ENCODE data around the gene AQP7.
"Not testable (repeated sequence)": the region's sequence is repeated elsewhere in the genome, so short reads cannot be mapped to it uniquely, and the experiment has no call there.

The AQP7 gene

GRCh38 chr9:33375841-33376321 lies 26.5 kb downstream of the AQP7 start:
- Histone ChIP-seq H3K4me1 (ENCODE audit: control insufficient read depth, insufficient read depth, low read length) (peaks cover 9% of the 10 kb centered on the region), H3K36me3 (ENCODE audit: control insufficient read depth, insufficient read depth, low read length) (no peaks in the 10 kb centered on the region), H3K4me3 (ENCODE audit: low read length) (no peak overlapping the region), H3K9ac (ENCODE audit: low read length) (no peak overlapping the region), H3K9me3 (ENCODE audit: control insufficient read depth, low read length) (no peaks in the 10 kb centered on the region), H3K27me3 (ENCODE audit: control insufficient read depth, insufficient read depth, low read length) (no peaks in the 10 kb centered on the region)

- no peak overlapping the region for H3K4me3 ChIP-seq (ENCODE audit: low read length)
- no peaks in the 10 kb centered on the region for H3K9me3 ChIP-seq (ENCODE audit: control insufficient read depth, low read length)
- H3K36me3 ChIP-seq (ENCODE audit: control insufficient read depth, insufficient read depth, low read length): no peaks in the 10 kb centered on the region
- H3K9ac ChIP-seq (ENCODE audit: low read length): no peak overlapping the region
- H3K4me1 ChIP-seq (ENCODE audit: control insufficient read depth, insufficient read depth, low read length): peaks cover 9% of the 10 kb centered on the region
- H3K27me3 ChIP-seq (ENCODE audit: control insufficient read depth, insufficient read depth, low read length): no peaks in the 10 kb centered on the region
These were observed 27.0 kb downstream of the AQP7 start for GRCh38 chr9:33375238-33375840.

- Histone ChIP-seq H3K27me3 (ENCODE audit: control insufficient read depth, insufficient read depth, low read length) (no peaks in the 10 kb centered on the region), H3K9me3 (ENCODE audit: control insufficient read depth, low read length) (no peaks in the 10 kb centered on the region), H3K36me3 (ENCODE audit: control insufficient read depth, insufficient read depth, low read length) (no peaks in the 10 kb centered on the region), H3K9ac (ENCODE audit: low read length) (no peak overlapping the region), H3K4me3 (ENCODE audit: low read length) (no peak overlapping the region), H3K4me1 (ENCODE audit: control insufficient read depth, insufficient read depth, low read length) (peaks cover 9% of the 10 kb centered on the region)
These were observed 27.6 kb downstream of the AQP7 start for GRCh38 chr9:33374634-33375237.

- Histone ChIP-seq H3K9ac (ENCODE audit: low read length) (no peak overlapping the region), H3K9me3 (ENCODE audit: control insufficient read depth, low read length) (no peaks in the 10 kb centered on the region), H3K27me3 (ENCODE audit: control insufficient read depth, insufficient read depth, low read length) (no peaks in the 10 kb centered on the region), H3K4me1 (ENCODE audit: control insufficient read depth, insufficient read depth, low read length) (peaks cover 9% of the 10 kb centered on the region), H3K4me3 (ENCODE audit: low read length) (no peak overlapping the region), H3K36me3 (ENCODE audit: control insufficient read depth, insufficient read depth, low read length) (no peaks in the 10 kb centered on the region)
These were observed 28.2 kb downstream of the AQP7 start for GRCh38 chr9:33374190-33374589.

- peaks cover 9% of the 10 kb centered on the region for H3K4me1 ChIP-seq (ENCODE audit: control insufficient read depth, insufficient read depth, low read length)
- no peaks in the 10 kb centered on the region for H3K36me3 ChIP-seq (ENCODE audit: control insufficient read depth, insufficient read depth, low read length)
- H3K27me3 ChIP-seq (ENCODE audit: control insufficient read depth, insufficient read depth, low read length): no peaks in the 10 kb centered on the region
- no peak overlapping the region for H3K4me3 ChIP-seq (ENCODE audit: low read length)
- H3K9me3 ChIP-seq (ENCODE audit: control insufficient read depth, low read length): no peaks in the 10 kb centered on the region
- no peak overlapping the region for H3K9ac ChIP-seq (ENCODE audit: low read length)
These were observed 29.5 kb downstream of the AQP7 start for GRCh38 chr9:33372900-33373299.

- no peaks in the 10 kb centered on the region for H3K9me3 ChIP-seq (ENCODE audit: control insufficient read depth, low read length)
- H3K27me3 ChIP-seq (ENCODE audit: control insufficient read depth, insufficient read depth, low read length): no peaks in the 10 kb centered on the region
- H3K9ac ChIP-seq (ENCODE audit: low read length): no peak overlapping the region
- H3K4me1 ChIP-seq (ENCODE audit: control insufficient read depth, insufficient read depth, low read length): no peaks in the 10 kb centered on the region
- no peak overlapping the region for H3K4me3 ChIP-seq (ENCODE audit: low read length)
- H3K36me3 ChIP-seq (ENCODE audit: control insufficient read depth, insufficient read depth, low read length): no peaks in the 10 kb centered on the region
These were observed 35.3 kb downstream of the AQP7 start for GRCh38 chr9:33366979-33367480.

GRCh38 chr9:33364814-33365213 lies 37.6 kb downstream of the AQP7 start:
- not testable (repeated sequence) for H3K4me3 ChIP-seq (ENCODE audit: low read length); H3K9ac ChIP-seq (ENCODE audit: low read length); H3K36me3 ChIP-seq (ENCODE audit: control insufficient read depth, insufficient read depth, low read length); H3K27me3 ChIP-seq (ENCODE audit: control insufficient read depth, insufficient read depth, low read length); H3K9me3 ChIP-seq (ENCODE audit: control insufficient read depth, low read length); H3K4me1 ChIP-seq (ENCODE audit: control insufficient read depth, insufficient read depth, low read length)

- Histone ChIP-seq H3K9me3 (ENCODE audit: control insufficient read depth, low read length) (no peaks in the 10 kb centered on the region), H3K4me3 (ENCODE audit: low read length) (no peak overlapping the region), H3K4me1 (ENCODE audit: control insufficient read depth, insufficient read depth, low read length) (no peaks in the 10 kb centered on the region), H3K36me3 (ENCODE audit: control insufficient read depth, insufficient read depth, low read length) (no peaks in the 10 kb centered on the region), H3K27me3 (ENCODE audit: control insufficient read depth, insufficient read depth, low read length) (no peaks in the 10 kb centered on the region), H3K9ac (ENCODE audit: low read length) (no peak overlapping the region)
These were observed 38.2 kb downstream of the AQP7 start for GRCh38 chr9:33364127-33364526.

- H3K9me3 ChIP-seq (ENCODE audit: control insufficient read depth, low read length); H3K36me3 ChIP-seq (ENCODE audit: control insufficient read depth, insufficient read depth, low read length); H3K27me3 ChIP-seq (ENCODE audit: control insufficient read depth, insufficient read depth, low read length); H3K9ac ChIP-seq (ENCODE audit: low read length); H3K4me3 ChIP-seq (ENCODE audit: low read length): not testable (repeated sequence)
- peaks cover 10% of the 10 kb centered on the region for H3K4me1 ChIP-seq (ENCODE audit: control insufficient read depth, insufficient read depth, low read length)
These were observed 43.7 kb downstream of the AQP7 start for GRCh38 chr9:33358641-33359040.

- H3K4me3 ChIP-seq (ENCODE audit: low read length): no peak overlapping the region
- no peak overlapping the region for H3K9ac ChIP-seq (ENCODE audit: low read length)
- H3K36me3 ChIP-seq (ENCODE audit: control insufficient read depth, insufficient read depth, low read length): no peaks in the 10 kb centered on the region
- H3K4me1 ChIP-seq (ENCODE audit: control insufficient read depth, insufficient read depth, low read length): peaks cover 11% of the 10 kb centered on the region
- no peaks in the 10 kb centered on the region for H3K9me3 ChIP-seq (ENCODE audit: control insufficient read depth, low read length)
- no peaks in the 10 kb centered on the region for H3K27me3 ChIP-seq (ENCODE audit: control insufficient read depth, insufficient read depth, low read length)
These were observed 46.4 kb downstream of the AQP7 start for GRCh38 chr9:33355933-33356332.

GRCh38 chr9:33354651-33355211 lies 47.6 kb downstream of the AQP7 start:
- Histone ChIP-seq H3K9me3 (ENCODE audit: control insufficient read depth, low read length) (no peaks in the 10 kb centered on the region), H3K4me3 (ENCODE audit: low read length) (no peak overlapping the region), H3K9ac (ENCODE audit: low read length) (no peak overlapping the region), H3K36me3 (ENCODE audit: control insufficient read depth, insufficient read depth, low read length) (no peaks in the 10 kb centered on the region), H3K4me1 (ENCODE audit: control insufficient read depth, insufficient read depth, low read length) (peaks cover 22% of the 10 kb centered on the region), H3K27me3 (ENCODE audit: control insufficient read depth, insufficient read depth, low read length) (no peaks in the 10 kb centered on the region)

- H3K9me3 ChIP-seq (ENCODE audit: control insufficient read depth, low read length): no peaks in the 10 kb centered on the region
- no peaks in the 10 kb centered on the region for H3K27me3 ChIP-seq (ENCODE audit: control insufficient read depth, insufficient read depth, low read length)
- H3K4me1 ChIP-seq (ENCODE audit: control insufficient read depth, insufficient read depth, low read length): peaks cover 25% of the 10 kb centered on the region
- H3K9ac ChIP-seq (ENCODE audit: low read length): no peak overlapping the region
- peaks cover 8% of the 10 kb centered on the region for H3K36me3 ChIP-seq (ENCODE audit: control insufficient read depth, insufficient read depth, low read length)
- H3K4me3 ChIP-seq (ENCODE audit: low read length): no peak overlapping the region
These were observed 50.8 kb downstream of the AQP7 start for GRCh38 chr9:33351547-33351946.
